GM19468 (cell line): Measurements from ENCODE around the gene OR8H1.

Source experiments
- ATAC-seq: cut with Tn5 transposase; IDR thresholded peaks from one replicate; pipeline ENCODE4 v1.9.1; 2021; ENCODE audit warnings: mild to moderate bottlenecking, moderate library complexity, moderate number of reproducible peaks; ENCODE audit not compliant: unreplicated experiment; ENCODE audit errors: extremely low read depth

OR8H1 gene

DNA sequence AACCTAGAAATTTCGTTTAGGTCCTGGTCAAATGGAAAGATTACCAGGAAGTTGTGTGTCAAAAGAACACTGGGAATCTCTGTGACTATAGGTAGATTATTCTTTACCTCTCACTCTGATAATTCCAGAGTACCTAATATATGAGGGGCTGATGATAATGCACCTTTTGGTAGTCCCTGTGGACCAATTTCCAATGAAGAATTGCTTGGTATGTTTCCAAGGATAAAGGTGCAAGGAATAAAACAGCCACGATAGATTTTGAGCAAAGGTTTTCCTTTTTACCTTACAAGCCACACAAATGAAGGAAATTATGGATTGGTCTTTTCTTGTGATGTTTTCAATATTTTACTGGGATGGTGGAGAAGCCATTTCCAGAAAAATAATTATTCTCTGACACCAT, at the start of gene OR8H1:
Gene OR8H1 (minus strand): TSS at position 101 of the 400 bp plus-strand sequence. CDS start 1,192 bp downstream, outside the sequence.
- no peak for ATAC-seq

- ATAC-seq, result no peak
Measured at GRCh38 chr11:56340289-56340688, 48.2 kb upstream of the OR8H1 start.

DNA sequence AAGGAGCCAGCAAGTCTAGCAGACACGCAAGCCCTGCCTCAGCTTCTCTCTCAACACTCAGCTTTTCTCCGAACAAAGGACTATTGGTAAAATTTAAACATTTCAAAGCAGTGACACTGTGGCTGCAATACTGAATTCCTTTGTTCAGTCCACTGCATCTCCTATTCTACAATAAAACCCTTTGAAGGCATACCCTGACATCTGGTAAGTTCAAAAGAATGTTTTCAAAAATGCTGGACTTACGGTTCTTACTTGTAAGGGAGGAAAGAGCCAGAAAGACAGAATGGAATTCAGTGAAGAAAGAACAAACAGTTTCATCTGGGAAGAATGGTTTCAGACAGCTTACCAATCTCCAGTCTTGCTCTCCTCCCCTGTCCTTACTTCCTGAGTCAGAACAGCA, 41.1 kb upstream of the OR8H1 start:
- ATAC-seq, result no peak

GRCh38 chr11:56331861-56332491, 39.9 kb upstream of the OR8H1 start:
- no peak for ATAC-seq

- no peak for ATAC-seq
Measured at GRCh38 chr11:56314844-56315243, 22.8 kb upstream of the OR8H1 start, which contains the start of gene OR8K3. Gene OR8K3, plus strand, starts transcription at chr11:56315144. Its CDS starts 3,163 bp downstream, at chr11:56318307.

- ATAC-seq, result no peak
Measured at GRCh38 chr11:56307836-56308235, 15.8 kb upstream of the OR8H1 start.

DNA sequence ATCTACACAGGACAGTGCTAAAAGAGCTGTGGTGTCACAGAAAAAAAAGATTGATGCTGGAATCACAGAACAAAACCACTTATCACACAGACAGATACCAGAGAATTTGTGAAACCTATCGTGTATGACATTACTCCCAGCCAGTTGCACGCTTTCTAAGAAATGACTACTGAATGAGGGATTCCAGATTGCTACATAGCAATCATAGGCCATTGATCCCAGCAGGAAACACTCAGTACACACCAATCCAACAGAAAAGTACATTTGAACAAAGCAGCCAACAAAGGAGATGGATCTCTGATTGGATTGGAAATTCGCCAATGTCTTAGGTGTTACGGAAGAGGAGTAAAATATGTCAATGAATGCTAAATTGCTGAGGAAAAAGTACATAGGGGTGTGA, 4.8 kb upstream of the OR8H1 start:
- ATAC-seq, result no peak

- no peak for ATAC-seq
Measured at GRCh38 chr11:56273854-56274253, 18.2 kb downstream of the OR8H1 start, which contains the start of gene OR5T1. Gene OR5T1, plus strand, starts transcription at chr11:56274154. Its CDS starts 1,485 bp downstream, at chr11:56275639.

DNA sequence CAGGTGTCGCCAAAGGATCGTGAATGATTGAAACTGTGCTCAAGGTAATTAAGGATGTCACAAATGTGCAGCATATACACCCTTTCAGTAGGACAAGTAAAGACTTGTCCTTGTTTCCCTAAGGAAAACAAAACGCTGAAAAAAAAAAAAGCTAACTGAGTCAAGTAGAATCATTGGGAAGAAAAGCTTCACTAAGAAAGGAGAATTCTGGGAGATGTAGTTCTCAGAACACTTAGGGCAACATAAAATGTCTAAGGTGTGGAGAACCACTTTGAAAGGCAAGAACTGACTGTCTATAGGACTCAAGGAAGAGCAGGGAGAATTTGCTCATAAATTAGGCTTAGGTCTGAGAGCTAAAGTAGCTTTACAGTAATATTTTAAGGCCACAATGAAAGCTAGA, 21.0 kb downstream of the OR8H1 start:
- no peak for ATAC-seq

- no peak for ATAC-seq
Measured at GRCh38 chr11:56251954-56252353, 40.1 kb downstream of the OR8H1 start, which contains the start of gene OR5T3. Gene OR5T3, plus strand, starts transcription at chr11:56252254. Its CDS starts 0 bp downstream, at chr11:56252254.
